ENCODE data around the gene LRP1-AS. TPM values are rescaled to one million over a fixed set of nuclear protein-coding genes. Genes with fewer than 3 reads are reported as not detected.

LRP1-AS gene
- total RNA-seq, 1 experiment from 2014 or later: not detected

GRCh38 chr12:57181072-57181471, 33.7 kb upstream of the LRP1-AS start:
- Mint-ChIP-seq H3K36me3 (ENCODE audit: insufficient read depth, unreplicated experiment) (peaks cover 30% of the 10 kb centered on the region), H3K4me3 (ENCODE audit: unreplicated experiment) (no peak overlapping the region), H3K4me1 (ENCODE audit: insufficient read depth, unreplicated experiment) (peaks cover 16% of the 10 kb centered on the region), H3K27me3 (ENCODE audit: insufficient read depth, unreplicated experiment) (no peaks in the 10 kb centered on the region), H3K9me3 (ENCODE audit: unreplicated experiment) (no peaks in the 10 kb centered on the region), H3K27ac (ENCODE audit: low read depth, unreplicated experiment) (no peak overlapping the region)
- ChIA-PET POLR2A (interaction anchor here (0.8 to 3.5 kb wide), 9 partner anchors 14 to 112 kb away, joined by 3 to 24 read pairs (median 5); partner anchors contain the start of genes LRP1, NEMP1 and STAT6), CTCF (interaction anchor here (0.7 to 15.4 kb wide), 11 partner anchors 8 to 118 kb away, joined by 3 to 530 read pairs (median 4); partner anchors contain the start of genes LRP1 and STAT6)
- intact Hi-C loops (cut with micrococcal nuclease): no loop called here
- DNase-seq (ENCODE audit: unreplicated experiment): no peak
- no TSS peak for BruUV-seq (replicated peaks)
- no peak for TF ChIP-seq CTCF (IDR thresholded peaks at IDR 0.05; ENCODE audit: unreplicated experiment)

GRCh38 chr12:57180321-57180989, 33.0 kb upstream of the LRP1-AS start:
- H3K4me3 Mint-ChIP-seq (ENCODE audit: unreplicated experiment): no peak overlapping the region
- no peak for DNase-seq (ENCODE audit: unreplicated experiment)
- intact Hi-C loops (cut with micrococcal nuclease): no loop called here
- H3K27ac Mint-ChIP-seq (ENCODE audit: low read depth, unreplicated experiment): peak overlapping the region; percentile 19
- no peak for TF ChIP-seq CTCF (IDR thresholded peaks at IDR 0.05; ENCODE audit: unreplicated experiment)
- BruUV-seq (replicated peaks): no TSS peak
- peaks cover 22% of the 10 kb centered on the region for H3K4me1 Mint-ChIP-seq (ENCODE audit: insufficient read depth, unreplicated experiment)
- ChIA-PET POLR2A (interaction anchor here (0.8 to 3.5 kb wide), 8 partner anchors 54 to 111 kb away, joined by 3 to 24 read pairs (median 4); partner anchors contain the start of genes LRP1, NEMP1 and STAT6), CTCF (interaction anchor here (0.7 to 15.4 kb wide), 10 partner anchors 8 to 496 kb away, joined by 3 to 530 read pairs (median 6); partner anchors contain the start of genes LRP1 and STAT6)
- H3K9me3 Mint-ChIP-seq (ENCODE audit: unreplicated experiment): no peaks in the 10 kb centered on the region
- peaks cover 30% of the 10 kb centered on the region for H3K36me3 Mint-ChIP-seq (ENCODE audit: insufficient read depth, unreplicated experiment)
- H3K27me3 Mint-ChIP-seq (ENCODE audit: insufficient read depth, unreplicated experiment): no peaks in the 10 kb centered on the region

GRCh38 chr12:57179331-57180086, 32.1 kb upstream of the LRP1-AS start:
- no peak overlapping the region for H3K4me3 Mint-ChIP-seq (ENCODE audit: unreplicated experiment)
- no TSS peak for BruUV-seq (replicated peaks)
- H3K9me3 Mint-ChIP-seq (ENCODE audit: unreplicated experiment): no peaks in the 10 kb centered on the region
- peaks cover 32% of the 10 kb centered on the region for H3K4me1 Mint-ChIP-seq (ENCODE audit: insufficient read depth, unreplicated experiment)
- H3K27ac Mint-ChIP-seq (ENCODE audit: low read depth, unreplicated experiment): peak overlapping the region; percentile 19
- no peak for DNase-seq (ENCODE audit: unreplicated experiment)
- peaks cover 30% of the 10 kb centered on the region for H3K36me3 Mint-ChIP-seq (ENCODE audit: insufficient read depth, unreplicated experiment)
- POLR2A ChIA-PET: interaction anchor here (0.8 to 1.4 kb wide), 3 partner anchors 55 to 84 kb away, joined by 3 to 4 read pairs (median 3); no protein-coding TSS in a partner anchor
- CTCF ChIA-PET: interaction anchor here (0.6 to 15.4 kb wide), 4 partner anchors 42 to 110 kb away, joined by 3 to 530 read pairs (median 24); partner anchors contain the start of genes LRP1 and STAT6
- intact Hi-C loops (cut with micrococcal nuclease): no loop called here
- TF ChIP-seq CTCF (IDR thresholded peaks at IDR 0.05; ENCODE audit: unreplicated experiment): no peak
- H3K27me3 Mint-ChIP-seq (ENCODE audit: insufficient read depth, unreplicated experiment): no peaks in the 10 kb centered on the region

- DNase-seq (ENCODE audit: unreplicated experiment): no peak
- peak overlapping the region; percentile 35 for H3K27ac Mint-ChIP-seq (ENCODE audit: low read depth, unreplicated experiment)
- ChIA-PET POLR2A (interaction anchor here (0.7 kb wide), 1 partner anchor 9 kb away, joined by 3 read pairs; no protein-coding TSS in a partner anchor), CTCF (interaction anchor here (1.0 to 15.4 kb wide), 2 partner anchors 54 to 66 kb away, joined by 5 to 530 read pairs; partner anchors contain the start of gene LRP1)
- no peak for TF ChIP-seq CTCF (IDR thresholded peaks at IDR 0.05; ENCODE audit: unreplicated experiment)
- H3K4me3 Mint-ChIP-seq (ENCODE audit: unreplicated experiment): no peak overlapping the region
- H3K36me3 Mint-ChIP-seq (ENCODE audit: insufficient read depth, unreplicated experiment): peaks cover 33% of the 10 kb centered on the region
- H3K27me3 Mint-ChIP-seq (ENCODE audit: insufficient read depth, unreplicated experiment): no peaks in the 10 kb centered on the region
- no peaks in the 10 kb centered on the region for H3K9me3 Mint-ChIP-seq (ENCODE audit: unreplicated experiment)
- BruUV-seq (replicated peaks): no TSS peak
- H3K4me1 Mint-ChIP-seq (ENCODE audit: insufficient read depth, unreplicated experiment): peaks cover 37% of the 10 kb centered on the region
- intact Hi-C loops (cut with micrococcal nuclease): no loop called here
Measured at GRCh38 chr12:57178213-57178612, 30.8 kb upstream of the LRP1-AS start.

Measured in MCF 10A (cell line).